K562 (cell line): Measurements from ENCODE around the gene SPAG9. TPM values are rescaled to one million over a fixed set of nuclear protein-coding genes. Genes with fewer than 3 reads are reported as not detected.

Experiments
- ATAC-seq: fragments of 200-7000 bp; cut with Tn5 transposase; 3 replicates; pipeline ENCODE4 v1.9.1; 2020; ENCODE audit warnings: moderate library complexity
- BruUV-seq: library from RNA; stranded (reverse); fragments of 400-500 nt; replicated peaks from 2 replicates; lab custom pipeline; 2021; lab: Mats Ljungman, UMichigan
- CTCF ChIA-PET: fragments of 300-600 bp; formaldehyde crosslinking; extraction: SDS; loops from one replicate; lab custom pipeline; 2021; ENCODE audit warnings: low intra/inter-chr PET ratio; lab: Yijun Ruan, JAX
- POLR2A ChIA-PET: fragments of 300-600, 350-650 bp; sonication (Branson Sonifier 250); formaldehyde crosslinking; extraction: SDS; loops from one replicate; lab custom pipeline; 2021; ENCODE audit warnings: antibody characterized with exemption, inconsistent platforms; lab: Yijun Ruan, JAX
- DNase-seq, 4 experiments: peaks; one replicate each; pipeline versions ENCODE4 v3.0.0 to v3.0.0-alpha.2; 2011 to 2018; ENCODE audit warnings: low spot score in 3 of 4, mixed read lengths in 3 of 4; ENCODE audit errors: extremely low read depth in 1 of 4
- FAIRE-seq: peaks from 2 replicates; lab custom pipeline; 2011; peaks lifted over from hg19 to GRCh38; lab: Jason Lieb, UNC
- H2AFZ ChIP-seq: 2 replicates; pipeline ENCODE4 v1.6.0; 2011; ENCODE audit warnings: low read depth, low read length, control low read depth, inconsistent platforms
- H3K27ac ChIP-seq: fragments of 200-600 bp; 3 replicates; pipeline ENCODE4 v1.8.0; 2011; ENCODE audit warnings: low read depth, mild to moderate bottlenecking, control low read depth, inconsistent platforms, low read length, moderate library complexity, mixed read lengths; ENCODE audit errors: extremely low read depth
- H3K27me3 ChIP-seq, 2 experiments: fragments of 300-600 bp in 1 of 2; 2 replicates in 1 of 2; 3 replicates in 1 of 2; pipeline versions ENCODE4 v1.6.0 to v1.8.0; 2011; ENCODE audit warnings: inconsistent platforms in 2 of 2, low read length in 2 of 2, mild to moderate bottlenecking in 1 of 2, mixed read lengths in 1 of 2, moderate library complexity in 1 of 2; ENCODE audit not compliant: control insufficient read depth in 2 of 2, insufficient read depth in 2 of 2
- H3K36me3 ChIP-seq: fragments of 300-600 bp; 3 replicates; pipeline ENCODE4 v1.8.0; 2011; ENCODE audit warnings: mild to moderate bottlenecking, low read length, inconsistent platforms; ENCODE audit not compliant: control insufficient read depth, insufficient read depth
- H3K4me1 ChIP-seq, 2 experiments: fragments of 200-600 bp in 1 of 2; replicated peaks in 1 of 2; 2 replicates in 1 of 2; 3 replicates in 1 of 2; pipeline versions ENCODE4 v1.5.1 to v1.8.0; 2011; ENCODE audit warnings: inconsistent platforms in 2 of 2, low read length in 2 of 2, mild to moderate bottlenecking in 1 of 2, mixed read lengths in 1 of 2, moderate library complexity in 1 of 2; ENCODE audit not compliant: control insufficient read depth in 2 of 2, insufficient read depth in 2 of 2
- H3K4me2 ChIP-seq: 2 replicates; pipeline ENCODE4 v1.6.1; 2011; ENCODE audit warnings: low read length, control low read depth, inconsistent platforms, mixed read lengths; ENCODE audit not compliant: insufficient read depth
- H3K4me3 ChIP-seq: fragments of 200-600 bp; sonication (generic), shearing (Covaris generic); 2 replicates; pipeline ENCODE4 v1.5.1; 2016; ENCODE audit warnings: control low read depth, inconsistent platforms
- H3K79me2 ChIP-seq: fragments of 200-600 bp; 3 replicates; pipeline ENCODE4 v1.8.0; 2011; ENCODE audit warnings: low read length, inconsistent platforms; ENCODE audit not compliant: control insufficient read depth, insufficient read depth
- H3K9ac ChIP-seq, 2 experiments: 2 replicates each; pipeline versions ENCODE4 v1.6.0 to v1.6.1; 2011; ENCODE audit warnings: low read depth in 2 of 2, low read length in 2 of 2, control low read depth in 1 of 2, inconsistent platforms in 1 of 2, mild to moderate bottlenecking in 1 of 2, mixed read lengths in 1 of 2; ENCODE audit not compliant: insufficient read depth in 1 of 2
- H3K9me1 ChIP-seq: one replicate; pipeline ENCODE4 v1.6.0; 2011; ENCODE audit warnings: inconsistent platforms, mild to moderate bottlenecking, low read length, moderate library complexity; ENCODE audit not compliant: control insufficient read depth, insufficient read depth
- H3K9me3 ChIP-seq: replicated peaks from 2 replicates; pipeline ENCODE4 v1.5.1; 2011; ENCODE audit warnings: low read depth, low read length, inconsistent platforms; ENCODE audit not compliant: control insufficient read depth, insufficient read depth
- H4K20me1 ChIP-seq: replicated peaks from 2 replicates; pipeline ENCODE4 v1.6.1; 2011; ENCODE audit warnings: low read length, inconsistent platforms, mixed read lengths; ENCODE audit not compliant: control insufficient read depth, insufficient read depth
- HOXB6 ChIP-seq: fragments of 250-450 bp; sonication (Bioruptor Pico); IDR thresholded peaks from 2 replicates; pipeline ENCODE4 v1.5.1; 2022; ENCODE audit warnings: mild to moderate bottlenecking, borderline replicate concordance
- JUND ChIP-seq, 2 experiments: IDR thresholded peaks; 2 replicates in 1 of 2; 3 replicates in 1 of 2; pipeline ENCODE4 v1.6.1; 2011; ENCODE audit warnings: borderline replicate concordance in 2 of 2, low read depth in 2 of 2, low read length in 2 of 2, improper control_type of control experiment in 1 of 2, missing biosample characterization in 1 of 2, missing genetic modification characterization in 1 of 2, missing genetic modification reagents in 1 of 2
- KDM1A ChIP-seq, 2 experiments: fragments of 450-650 bp; IDR thresholded peaks; 2 replicates each; pipeline ENCODE4 v1.6.1; 2016; ENCODE audit warnings: mild to moderate bottlenecking in 2 of 2
- MAFF ChIP-seq: IDR thresholded peaks from 2 replicates; pipeline ENCODE4 v1.6.1; 2012; ENCODE audit warnings: low read length, improper control_type of control experiment
- TRIM28 ChIP-seq: fragments of 450-650 bp; IDR thresholded peaks from 2 replicates; pipeline ENCODE4 v1.6.1; 2017
- WGBS: fragments of 100-300 bp; shearing (Covaris generic); methylation state at CpG from one replicate; pipeline ENCODE4 v1.1.6; 2016; ENCODE audit warnings: low coverage, mixed read lengths; ENCODE audit not compliant: insufficient coverage; ENCODE audit errors: missing lambda C conversion rate; 5-methylcytosine and 5-hydroxymethylcytosine counted together
- in situ Hi-C: fragments of 300-500 bp; cut with MboI; formaldehyde crosslinking; loops from 4 replicates; pipeline ENCODE4 v1.15.0; 2018; ENCODE audit warnings: inconsistent platforms, mixed read lengths
- intact Hi-C: fragments of 100-400 bp; cut with micrococcal nuclease; formaldehyde crosslinking; loops from 2 replicates; pipeline ENCODE4 v1.14.2; 2022
- polyA plus RNA-seq, 8 experiments: library from polyadenylated mRNA; depleted of rRNA in 4 of 8; stranded (reverse) in 5 of 8; unstranded in 3 of 8; fragments of >200 nt; fragmentation: Nextera tagmentation in 2 of 8; fragmentation: Illumina TruSeq in 1 of 8; extraction: Ambion mirVana in 2 of 8; extraction: Trizol in 1 of 8; gene quantifications; 2 replicates each; pipeline versions ENCODE4 v1.2.1 to v1.2.3, GENCODE V29; 2011 to 2014; ENCODE audit warnings: inconsistent platforms in 1 of 8, missing spikeins in 1 of 8
- total RNA-seq, 7 experiments: library from RNA; depleted of rRNA in 6 of 7; stranded (reverse); fragments of >200 nt in 6 of 7; fragmentation: Illumina TruSeq in 2 of 7; extraction: Trizol in 2 of 7; gene quantifications; 2 replicates each; pipeline versions ENCODE4 v1.2.1 to v1.2.3, GENCODE V29; 2011 to 2021; ENCODE audit warnings: low replicate concordance in 1 of 7
- TF ChIP-seq, protein P1 (sequence below): fragments of 450-650 bp; IDR thresholded peaks from 2 replicates; pipeline ENCODE4 v1.6.1; 2017; ENCODE audit warnings: antibody characterized with exemption, mild to moderate bottlenecking
- TF ChIP-seq, protein P2 (sequence below): sonication (generic); formaldehyde crosslinking; IDR thresholded peaks from 2 replicates; pipeline ENCODE4 v1.8.1; 2023; ENCODE audit warnings: missing genetic modification reagents, mild to moderate bottlenecking, borderline replicate concordance

The SPAG9 gene
- total and polyA plus RNA-seq, 9 of the 15 experiments (the other 6 are each of a cell fraction or from before 2014, with no cell fraction given): 12.2 to 99.2 (median 58.2) TPM

DNA sequence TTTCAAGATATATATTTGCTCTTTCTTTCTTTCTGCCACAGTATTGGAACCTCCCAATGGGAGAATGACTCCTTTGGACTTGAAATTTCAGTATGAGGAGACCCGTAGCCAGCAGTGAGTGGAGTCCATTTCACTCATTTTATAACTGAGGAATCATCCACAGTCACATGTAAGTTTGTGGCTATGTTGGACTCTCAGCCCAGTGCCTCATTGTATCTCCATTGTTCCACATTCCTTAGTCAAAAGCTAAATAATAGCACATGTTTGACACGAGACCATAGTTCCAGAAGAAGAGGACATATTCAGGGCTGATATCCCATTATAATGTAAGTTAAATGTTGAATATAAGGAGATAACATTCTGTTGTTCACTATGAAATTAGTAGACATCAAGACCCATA is 12.7 kb upstream of the SPAG9 start:
- Histone ChIP-seq H3K9me1 (no peaks in the 10 kb centered on the region), H4K20me1 (no peaks in the 10 kb centered on the region), H3K36me3 (no peaks in the 10 kb centered on the region), H3K27me3 (no peaks in the 10 kb centered on the region), H2AFZ (peak overlapping the region; percentile 82), H3K4me2 (peak overlapping the region; percentile 19; the same call in 1 of the 2 replicates), H3K79me2 (no peaks in the 10 kb centered on the region), H3K9me3 (no peaks in the 10 kb centered on the region), H3K4me3 (no peak overlapping the region), H3K4me1 (peaks cover 0 to 7% of the 10 kb centered on the region in 2 experiments; a peak in 3 of 5 replicates), H3K9ac (peak overlapping the region in 1 of 2 experiments; percentile 9; a peak in 2 of 4 replicates), H3K27ac (peak overlapping the region; percentile 32; the same call in 2 of the 3 replicates)
- BruUV-seq: no TSS peak
- ChIA-PET POLR2A (interaction anchor here (0.6 to 2.1 kb wide), 3 partner anchors 12 to 130 kb away, joined by 4 to 7 read pairs (median 5); partner anchors contain the start of genes NME1 and SPAG9), CTCF (no interaction called here)
- FAIRE-seq (no peak), ATAC-seq (peak; percentile 41; the same call in 2 of the 3 replicates), DNase-seq (no peak)
- intact Hi-C loops (no loop called here), in situ Hi-C loops (no loop called here)
- WGBS: 36% methylated on average over 2 of the region's 2 CpGs
- TF ChIP-seq, protein P1, sequence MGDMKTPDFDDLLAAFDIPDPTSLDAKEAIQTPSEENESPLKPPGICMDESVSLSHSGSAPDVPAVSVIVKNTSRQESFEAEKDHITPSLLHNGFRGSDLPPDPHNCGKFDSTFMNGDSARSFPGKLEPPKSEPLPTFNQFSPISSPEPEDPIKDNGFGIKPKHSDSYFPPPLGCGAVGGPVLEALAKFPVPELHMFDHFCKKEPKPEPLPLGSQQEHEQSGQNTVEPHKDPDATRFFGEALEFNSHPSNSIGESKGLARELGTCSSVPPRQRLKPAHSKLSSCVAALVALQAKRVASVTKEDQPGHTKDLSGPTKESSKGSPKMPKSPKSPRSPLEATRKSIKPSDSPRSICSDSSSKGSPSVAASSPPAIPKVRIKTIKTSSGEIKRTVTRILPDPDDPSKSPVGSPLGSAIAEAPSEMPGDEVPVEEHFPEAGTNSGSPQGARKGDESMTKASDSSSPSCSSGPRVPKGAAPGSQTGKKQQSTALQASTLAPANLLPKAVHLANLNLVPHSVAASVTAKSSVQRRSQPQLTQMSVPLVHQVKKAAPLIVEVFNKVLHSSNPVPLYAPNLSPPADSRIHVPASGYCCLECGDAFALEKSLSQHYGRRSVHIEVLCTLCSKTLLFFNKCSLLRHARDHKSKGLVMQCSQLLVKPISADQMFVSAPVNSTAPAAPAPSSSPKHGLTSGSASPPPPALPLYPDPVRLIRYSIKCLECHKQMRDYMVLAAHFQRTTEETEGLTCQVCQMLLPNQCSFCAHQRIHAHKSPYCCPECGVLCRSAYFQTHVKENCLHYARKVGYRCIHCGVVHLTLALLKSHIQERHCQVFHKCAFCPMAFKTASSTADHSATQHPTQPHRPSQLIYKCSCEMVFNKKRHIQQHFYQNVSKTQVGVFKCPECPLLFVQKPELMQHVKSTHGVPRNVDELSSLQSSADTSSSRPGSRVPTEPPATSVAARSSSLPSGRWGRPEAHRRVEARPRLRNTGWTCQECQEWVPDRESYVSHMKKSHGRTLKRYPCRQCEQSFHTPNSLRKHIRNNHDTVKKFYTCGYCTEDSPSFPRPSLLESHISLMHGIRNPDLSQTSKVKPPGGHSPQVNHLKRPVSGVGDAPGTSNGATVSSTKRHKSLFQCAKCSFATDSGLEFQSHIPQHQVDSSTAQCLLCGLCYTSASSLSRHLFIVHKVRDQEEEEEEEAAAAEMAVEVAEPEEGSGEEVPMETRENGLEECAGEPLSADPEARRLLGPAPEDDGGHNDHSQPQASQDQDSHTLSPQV: 0 out of 2 replicates have a peak, but pooled peaks have one; percentile 19
- TF ChIP-seq HOXB6: no peak
- TF ChIP-seq JUND (IDR thresholded peaks at IDR 0.05; ENCODE audit: borderline replicate concordance, low read depth, low read length): peak; percentile 0; the same call in 1 of the 2 replicates
- no peak for TF ChIP-seq JUND (tag; IDR thresholded peaks at IDR 0.05; ENCODE audit: borderline replicate concordance, low read depth, low read length)
- no peak for TF ChIP-seq KDM1A (IDR thresholded peaks at IDR 0.05)
- TF ChIP-seq, protein P2, sequence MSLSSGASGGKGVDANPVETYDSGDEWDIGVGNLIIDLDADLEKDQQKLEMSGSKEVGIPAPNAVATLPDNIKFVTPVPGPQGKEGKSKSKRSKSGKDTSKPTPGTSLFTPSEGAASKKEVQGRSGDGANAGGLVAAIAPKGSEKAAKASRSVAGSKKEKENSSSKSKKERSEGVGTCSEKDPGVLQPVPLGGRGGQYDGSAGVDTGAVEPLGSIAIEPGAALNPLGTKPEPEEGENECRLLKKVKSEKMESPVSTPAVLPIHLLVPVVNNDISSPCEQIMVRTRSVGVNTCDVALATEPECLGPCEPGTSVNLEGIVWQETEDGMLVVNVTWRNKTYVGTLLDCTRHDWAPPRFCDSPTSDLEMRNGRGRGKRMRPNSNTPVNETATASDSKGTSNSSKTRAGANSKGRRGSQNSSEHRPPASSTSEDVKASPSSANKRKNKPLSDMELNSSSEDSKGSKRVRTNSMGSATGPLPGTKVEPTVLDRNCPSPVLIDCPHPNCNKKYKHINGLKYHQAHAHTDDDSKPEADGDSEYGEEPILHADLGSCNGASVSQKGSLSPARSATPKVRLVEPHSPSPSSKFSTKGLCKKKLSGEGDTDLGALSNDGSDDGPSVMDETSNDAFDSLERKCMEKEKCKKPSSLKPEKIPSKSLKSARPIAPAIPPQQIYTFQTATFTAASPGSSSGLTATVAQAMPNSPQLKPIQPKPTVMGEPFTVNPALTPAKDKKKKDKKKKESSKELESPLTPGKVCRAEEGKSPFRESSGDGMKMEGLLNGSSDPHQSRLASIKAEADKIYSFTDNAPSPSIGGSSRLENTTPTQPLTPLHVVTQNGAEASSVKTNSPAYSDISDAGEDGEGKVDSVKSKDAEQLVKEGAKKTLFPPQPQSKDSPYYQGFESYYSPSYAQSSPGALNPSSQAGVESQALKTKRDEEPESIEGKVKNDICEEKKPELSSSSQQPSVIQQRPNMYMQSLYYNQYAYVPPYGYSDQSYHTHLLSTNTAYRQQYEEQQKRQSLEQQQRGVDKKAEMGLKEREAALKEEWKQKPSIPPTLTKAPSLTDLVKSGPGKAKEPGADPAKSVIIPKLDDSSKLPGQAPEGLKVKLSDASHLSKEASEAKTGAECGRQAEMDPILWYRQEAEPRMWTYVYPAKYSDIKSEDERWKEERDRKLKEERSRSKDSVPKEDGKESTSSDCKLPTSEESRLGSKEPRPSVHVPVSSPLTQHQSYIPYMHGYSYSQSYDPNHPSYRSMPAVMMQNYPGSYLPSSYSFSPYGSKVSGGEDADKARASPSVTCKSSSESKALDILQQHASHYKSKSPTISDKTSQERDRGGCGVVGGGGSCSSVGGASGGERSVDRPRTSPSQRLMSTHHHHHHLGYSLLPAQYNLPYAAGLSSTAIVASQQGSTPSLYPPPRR (CRISPR knock-in tag): no peak
- TF ChIP-seq TRIM28: no peak
- no peak for TF ChIP-seq MAFF
